Suprapubic skin (tissue), 3 donors: ENCODE data around the gene MUSK.

Source experiments
- POLR2AphosphoS5 ChIP-seq, 3 donors: sonication (generic); formaldehyde crosslinking; IDR thresholded peaks; one replicate each; pipeline ENCODE4 v1.6.1; 2017; ENCODE audit warnings: antibody characterized with exemption in 3 of 3
- TF ChIP-seq, protein P1 (sequence below), 2 donors: fragments of 200-600 bp in 1 of 2; fragments of 450-650 bp in 1 of 2; sonication (generic) in 1 of 2; IDR thresholded peaks; one replicate each; pipeline ENCODE4 v1.5.1; 2016 to 2019; ENCODE audit warnings: antibody characterized with exemption in 2 of 2, mild to moderate bottlenecking in 1 of 2, moderate library complexity in 1 of 2

DNA sequence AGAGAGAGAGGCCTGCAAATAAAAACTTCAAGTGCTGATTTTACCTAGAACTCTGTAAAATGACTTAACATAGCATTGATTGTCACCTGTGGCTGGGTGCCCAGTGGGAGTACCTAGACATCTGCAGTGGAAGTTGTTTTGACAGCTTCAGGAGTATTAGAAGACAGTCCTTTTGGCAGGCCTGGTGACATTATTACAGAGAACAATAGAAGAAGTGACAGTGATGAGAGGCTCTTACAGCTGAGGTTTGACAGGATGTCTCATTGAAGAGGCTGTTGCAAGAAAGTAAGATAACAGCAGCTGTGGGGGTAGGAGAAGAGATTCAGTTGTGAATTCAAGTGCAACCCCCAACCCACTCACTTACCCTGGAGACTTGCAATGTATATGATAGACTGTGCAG lies 27.9 kb upstream of the MUSK start:
- TF ChIP-seq, protein P1, sequence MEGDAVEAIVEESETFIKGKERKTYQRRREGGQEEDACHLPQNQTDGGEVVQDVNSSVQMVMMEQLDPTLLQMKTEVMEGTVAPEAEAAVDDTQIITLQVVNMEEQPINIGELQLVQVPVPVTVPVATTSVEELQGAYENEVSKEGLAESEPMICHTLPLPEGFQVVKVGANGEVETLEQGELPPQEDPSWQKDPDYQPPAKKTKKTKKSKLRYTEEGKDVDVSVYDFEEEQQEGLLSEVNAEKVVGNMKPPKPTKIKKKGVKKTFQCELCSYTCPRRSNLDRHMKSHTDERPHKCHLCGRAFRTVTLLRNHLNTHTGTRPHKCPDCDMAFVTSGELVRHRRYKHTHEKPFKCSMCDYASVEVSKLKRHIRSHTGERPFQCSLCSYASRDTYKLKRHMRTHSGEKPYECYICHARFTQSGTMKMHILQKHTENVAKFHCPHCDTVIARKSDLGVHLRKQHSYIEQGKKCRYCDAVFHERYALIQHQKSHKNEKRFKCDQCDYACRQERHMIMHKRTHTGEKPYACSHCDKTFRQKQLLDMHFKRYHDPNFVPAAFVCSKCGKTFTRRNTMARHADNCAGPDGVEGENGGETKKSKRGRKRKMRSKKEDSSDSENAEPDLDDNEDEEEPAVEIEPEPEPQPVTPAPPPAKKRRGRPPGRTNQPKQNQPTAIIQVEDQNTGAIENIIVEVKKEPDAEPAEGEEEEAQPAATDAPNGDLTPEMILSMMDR (IDR thresholded peaks at IDR 0.05): no peak
- TF ChIP-seq POLR2AphosphoS5 (IDR thresholded peaks at IDR 0.05): no peak
